Panc1 (cell line): ENCODE measurements around the gene MSH3. TPM values are rescaled to one million over a fixed set of nuclear protein-coding genes. Genes with fewer than 3 reads are reported as not detected.

Source experiments
- ATAC-seq: fragments of 200-7000 bp; cut with Tn5 transposase; 2 replicates; pipeline ENCODE4 v1.9.1; 2020; ENCODE audit warnings: mild to moderate bottlenecking, moderate library complexity
- BruUV-seq: library from RNA; stranded (reverse); fragments of 400-500 nt; replicated peaks from 2 replicates; lab custom pipeline; 2021; lab: Mats Ljungman, UMichigan
- CTCF ChIA-PET: fragments of 300-600 bp; sonication (Branson Sonifier 250); formaldehyde crosslinking; loops from one replicate; lab custom pipeline; 2022; ENCODE audit warnings: antibody characterized with exemption; lab: Charles Lee
- POLR2A ChIA-PET: fragments of 300-600 bp; sonication (Branson Sonifier 250); formaldehyde crosslinking; loops from one replicate; lab custom pipeline; 2022; ENCODE audit warnings: antibody characterized with exemption; lab: Charles Lee
- DNase-seq: peaks from one replicate; pipeline ENCODE4 v3.0.0-alpha.2; 2010; ENCODE audit warnings: low read depth, low spot score
- H3K27ac ChIP-seq: 2 replicates; pipeline ENCODE4 v1.5.1; 2011; ENCODE audit warnings: mild to moderate bottlenecking, low read length, inconsistent platforms
- H3K27me3 ChIP-seq: fragments of 200-500 bp; sonication (Bioruptor generic); 2 replicates; pipeline ENCODE4 v1.6.0; 2014; ENCODE audit warnings: low read length, inconsistent platforms; ENCODE audit not compliant: control insufficient read depth, insufficient read depth
- H3K36me3 ChIP-seq: fragments of 200-500 bp; sonication (Bioruptor generic); 2 replicates; pipeline ENCODE4 v1.5.1; 2014; ENCODE audit warnings: inconsistent platforms, mild to moderate bottlenecking, low read length, moderate library complexity; ENCODE audit not compliant: control insufficient read depth, insufficient read depth
- H3K4me1 ChIP-seq: 2 replicates; pipeline ENCODE4 v1.5.1; 2011; ENCODE audit warnings: inconsistent platforms, mild to moderate bottlenecking, low read length, moderate library complexity; ENCODE audit not compliant: control insufficient read depth, insufficient read depth
- H3K4me3 ChIP-seq, 2 experiments: 2 replicates each; pipeline ENCODE4 v1.5.1; 2011 to 2012; ENCODE audit warnings: low read depth in 2 of 2, low read length in 2 of 2, mild to moderate bottlenecking in 2 of 2, inconsistent platforms in 1 of 2, moderate library complexity in 1 of 2
- H3K9me3 ChIP-seq: fragments of 200-500 bp; sonication (Bioruptor generic); 2 replicates; pipeline ENCODE4 v1.5.1; 2014; ENCODE audit warnings: low read depth, mild to moderate bottlenecking, inconsistent platforms, low read length, moderate library complexity; ENCODE audit not compliant: control insufficient read depth, insufficient read depth
- POLR2AphosphoS5 ChIP-seq: IDR thresholded peaks from 2 replicates; pipeline ENCODE4 v1.6.1; 2012; ENCODE audit warnings: mild to moderate bottlenecking, low read depth, low read length, moderate library complexity
- REST ChIP-seq, 2 experiments: IDR thresholded peaks; 2 replicates each; pipeline ENCODE4 v1.6.1; 2011 to 2012; ENCODE audit warnings: low read depth in 2 of 2, control low read depth in 1 of 2, low read length in 1 of 2, mild to moderate bottlenecking in 1 of 2, moderate library complexity in 1 of 2; ENCODE audit not compliant: insufficient read depth in 1 of 2
- SIN3A ChIP-seq: IDR thresholded peaks from 2 replicates; pipeline ENCODE4 v1.6.1; 2012; ENCODE audit warnings: low read depth, mild to moderate bottlenecking, low read length, moderate library complexity, borderline replicate concordance; ENCODE audit not compliant: insufficient read depth
- TCF7L2 ChIP-seq: IDR thresholded peaks from 2 replicates; pipeline ENCODE4 v1.6.1; 2011; ENCODE audit warnings: mild to moderate bottlenecking, low read depth, low read length, inconsistent platforms
- in situ Hi-C: cut with HindIII; loops from 2 replicates; pipeline ENCODE4 v1.10.0; 2016; ENCODE audit warnings: low sequenced_read_pairs, low pct_unique_long_range_greater_than_20kb
- intact Hi-C: fragments of 100-400 bp; cut with micrococcal nuclease; formaldehyde crosslinking; loops from one replicate; pipeline ENCODE4 v1.10.0; 2022; ENCODE audit not compliant: unreplicated experiment
- total RNA-seq: library from RNA; stranded (reverse); gene quantifications from one replicate; pipeline ENCODE4 v1.2.1, GENCODE V29; 2021; ENCODE audit not compliant: unreplicated experiment
- TF ChIP-seq, protein P1 (sequence below): fragments of 450-650 bp; IDR thresholded peaks from 2 replicates; pipeline ENCODE4 v1.5.1; 2017; ENCODE audit warnings: mild to moderate bottlenecking

MSH3 gene
- total RNA-seq, 1 experiment from 2014 or later, result 18.9 TPM

DNA sequence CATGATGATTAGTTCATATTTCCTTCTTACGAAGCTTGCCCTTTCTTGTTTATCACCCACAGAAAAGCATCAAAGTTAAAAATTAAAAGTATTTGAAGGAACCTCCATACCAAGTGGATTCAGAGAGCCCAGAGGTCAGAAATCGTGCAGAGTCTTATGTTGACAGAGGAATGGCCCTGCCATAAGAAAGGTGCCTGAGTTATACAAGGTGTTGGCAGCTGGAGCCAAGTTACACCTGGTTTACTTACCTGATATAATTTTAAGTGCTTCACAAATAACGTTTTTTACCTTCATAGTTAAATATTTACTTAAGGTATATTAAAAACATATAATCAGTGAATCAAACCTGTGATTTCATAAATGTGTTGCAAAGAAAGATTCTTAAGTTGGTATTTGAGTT, 42.6 kb downstream of the MSH3 start:
- ATAC-seq, result no peak
- in situ Hi-C loops (no loop called here), intact Hi-C loops (no loop called here)
- Histone ChIP-seq H3K36me3 (no peaks in the 10 kb centered on the region), H3K4me3 (no peak overlapping the region), H3K9me3 (no peaks in the 10 kb centered on the region), H3K4me1 (no peaks in the 10 kb centered on the region), H3K27ac (no peak overlapping the region), H3K27me3 (no peaks in the 10 kb centered on the region)
- no peak for TF ChIP-seq SIN3A
- TF ChIP-seq, protein P1, sequence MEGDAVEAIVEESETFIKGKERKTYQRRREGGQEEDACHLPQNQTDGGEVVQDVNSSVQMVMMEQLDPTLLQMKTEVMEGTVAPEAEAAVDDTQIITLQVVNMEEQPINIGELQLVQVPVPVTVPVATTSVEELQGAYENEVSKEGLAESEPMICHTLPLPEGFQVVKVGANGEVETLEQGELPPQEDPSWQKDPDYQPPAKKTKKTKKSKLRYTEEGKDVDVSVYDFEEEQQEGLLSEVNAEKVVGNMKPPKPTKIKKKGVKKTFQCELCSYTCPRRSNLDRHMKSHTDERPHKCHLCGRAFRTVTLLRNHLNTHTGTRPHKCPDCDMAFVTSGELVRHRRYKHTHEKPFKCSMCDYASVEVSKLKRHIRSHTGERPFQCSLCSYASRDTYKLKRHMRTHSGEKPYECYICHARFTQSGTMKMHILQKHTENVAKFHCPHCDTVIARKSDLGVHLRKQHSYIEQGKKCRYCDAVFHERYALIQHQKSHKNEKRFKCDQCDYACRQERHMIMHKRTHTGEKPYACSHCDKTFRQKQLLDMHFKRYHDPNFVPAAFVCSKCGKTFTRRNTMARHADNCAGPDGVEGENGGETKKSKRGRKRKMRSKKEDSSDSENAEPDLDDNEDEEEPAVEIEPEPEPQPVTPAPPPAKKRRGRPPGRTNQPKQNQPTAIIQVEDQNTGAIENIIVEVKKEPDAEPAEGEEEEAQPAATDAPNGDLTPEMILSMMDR, result no peak
- no peak for TF ChIP-seq POLR2AphosphoS5
- TF ChIP-seq TCF7L2, result no peak
- TF ChIP-seq REST (IDR thresholded peaks at IDR 0.05; ENCODE audit: insufficient read depth in 1 of 2, low read depth in 2 of 2, low read length in 1 of 2), result no peak
- CTCF ChIA-PET, result no interaction called here
- POLR2A ChIA-PET, result no interaction called here
- no TSS peak for BruUV-seq
- DNase-seq, result no peak

GRCh38 chr5:80698369-80698768, 43.9 kb downstream of the MSH3 start:
- CTCF ChIA-PET, result no interaction called here
- in situ Hi-C loops (no loop called here), intact Hi-C loops (no loop called here)
- Histone ChIP-seq H3K4me1 (no peaks in the 10 kb centered on the region), H3K9me3 (no peaks in the 10 kb centered on the region), H3K36me3 (no peaks in the 10 kb centered on the region), H3K27me3 (no peaks in the 10 kb centered on the region), H3K4me3 (no peak overlapping the region), H3K27ac (no peak overlapping the region)
- POLR2A ChIA-PET, result no interaction called here
- no TSS peak for BruUV-seq
- no peak for TF ChIP-seq REST (IDR thresholded peaks at IDR 0.05; ENCODE audit: insufficient read depth in 1 of 2, low read depth in 2 of 2, low read length in 1 of 2)
- TF ChIP-seq SIN3A, result no peak
- no peak for TF ChIP-seq POLR2AphosphoS5
- TF ChIP-seq, protein P1, result no peak
- no peak for TF ChIP-seq TCF7L2
- DNase-seq, result no peak
- ATAC-seq, result no peak
